ENCODE results near the gene DEFB123.

Gene DEFB123

DNA sequence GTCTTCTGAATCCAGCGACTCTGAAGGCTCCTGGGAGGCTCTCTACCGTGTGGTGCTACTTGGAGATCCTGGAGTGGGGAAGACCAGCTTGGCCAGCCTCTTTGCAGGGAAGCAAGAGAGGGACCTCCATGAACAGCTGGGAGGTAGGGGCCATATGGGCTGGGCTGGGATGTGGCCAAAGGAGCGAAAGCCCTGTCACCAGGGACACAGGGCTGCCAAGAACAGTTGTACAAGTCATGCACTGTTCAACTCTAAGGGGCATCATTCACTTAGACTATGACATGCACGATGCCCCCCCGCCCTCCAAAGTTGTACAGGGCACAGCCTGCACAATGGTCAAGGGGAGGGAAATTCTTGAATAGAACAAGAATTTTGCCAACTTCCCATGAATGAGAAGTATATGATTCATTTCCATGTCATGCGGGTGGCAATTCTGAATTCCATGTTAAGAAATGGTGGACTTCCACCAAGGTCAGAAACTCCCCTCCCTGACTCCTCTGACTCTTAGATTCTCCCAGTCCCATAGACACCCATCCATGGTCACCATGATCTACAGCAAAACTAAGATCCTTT lies 36.3 kb downstream of the DEFB123 start:
- TF ChIP-seq, protein P1, sequence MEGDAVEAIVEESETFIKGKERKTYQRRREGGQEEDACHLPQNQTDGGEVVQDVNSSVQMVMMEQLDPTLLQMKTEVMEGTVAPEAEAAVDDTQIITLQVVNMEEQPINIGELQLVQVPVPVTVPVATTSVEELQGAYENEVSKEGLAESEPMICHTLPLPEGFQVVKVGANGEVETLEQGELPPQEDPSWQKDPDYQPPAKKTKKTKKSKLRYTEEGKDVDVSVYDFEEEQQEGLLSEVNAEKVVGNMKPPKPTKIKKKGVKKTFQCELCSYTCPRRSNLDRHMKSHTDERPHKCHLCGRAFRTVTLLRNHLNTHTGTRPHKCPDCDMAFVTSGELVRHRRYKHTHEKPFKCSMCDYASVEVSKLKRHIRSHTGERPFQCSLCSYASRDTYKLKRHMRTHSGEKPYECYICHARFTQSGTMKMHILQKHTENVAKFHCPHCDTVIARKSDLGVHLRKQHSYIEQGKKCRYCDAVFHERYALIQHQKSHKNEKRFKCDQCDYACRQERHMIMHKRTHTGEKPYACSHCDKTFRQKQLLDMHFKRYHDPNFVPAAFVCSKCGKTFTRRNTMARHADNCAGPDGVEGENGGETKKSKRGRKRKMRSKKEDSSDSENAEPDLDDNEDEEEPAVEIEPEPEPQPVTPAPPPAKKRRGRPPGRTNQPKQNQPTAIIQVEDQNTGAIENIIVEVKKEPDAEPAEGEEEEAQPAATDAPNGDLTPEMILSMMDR (IDR thresholded peaks at IDR 0.05): no peak

DNA sequence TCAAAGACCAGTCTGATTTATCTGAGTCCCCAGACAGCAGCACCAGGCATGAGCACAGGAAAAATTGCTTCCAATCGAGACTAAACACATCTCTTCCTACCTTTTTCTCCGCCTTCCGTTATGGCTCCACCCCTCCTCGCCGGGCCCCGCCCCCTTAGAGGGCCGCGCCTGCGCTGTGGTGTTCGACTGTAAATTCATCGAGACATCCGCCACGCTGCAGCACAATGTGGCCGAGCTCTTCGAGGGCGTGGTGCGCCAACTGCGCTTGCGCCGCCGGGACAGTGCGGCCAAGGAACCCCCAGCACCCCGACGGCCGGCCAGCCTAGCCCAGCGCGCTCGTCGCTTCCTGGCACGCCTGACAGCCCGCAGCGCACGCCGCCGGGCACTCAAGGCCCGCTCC lies 43.6 kb downstream of the DEFB123 start:
- TF ChIP-seq, protein P1 (IDR thresholded peaks at IDR 0.05): no peak

DNA sequence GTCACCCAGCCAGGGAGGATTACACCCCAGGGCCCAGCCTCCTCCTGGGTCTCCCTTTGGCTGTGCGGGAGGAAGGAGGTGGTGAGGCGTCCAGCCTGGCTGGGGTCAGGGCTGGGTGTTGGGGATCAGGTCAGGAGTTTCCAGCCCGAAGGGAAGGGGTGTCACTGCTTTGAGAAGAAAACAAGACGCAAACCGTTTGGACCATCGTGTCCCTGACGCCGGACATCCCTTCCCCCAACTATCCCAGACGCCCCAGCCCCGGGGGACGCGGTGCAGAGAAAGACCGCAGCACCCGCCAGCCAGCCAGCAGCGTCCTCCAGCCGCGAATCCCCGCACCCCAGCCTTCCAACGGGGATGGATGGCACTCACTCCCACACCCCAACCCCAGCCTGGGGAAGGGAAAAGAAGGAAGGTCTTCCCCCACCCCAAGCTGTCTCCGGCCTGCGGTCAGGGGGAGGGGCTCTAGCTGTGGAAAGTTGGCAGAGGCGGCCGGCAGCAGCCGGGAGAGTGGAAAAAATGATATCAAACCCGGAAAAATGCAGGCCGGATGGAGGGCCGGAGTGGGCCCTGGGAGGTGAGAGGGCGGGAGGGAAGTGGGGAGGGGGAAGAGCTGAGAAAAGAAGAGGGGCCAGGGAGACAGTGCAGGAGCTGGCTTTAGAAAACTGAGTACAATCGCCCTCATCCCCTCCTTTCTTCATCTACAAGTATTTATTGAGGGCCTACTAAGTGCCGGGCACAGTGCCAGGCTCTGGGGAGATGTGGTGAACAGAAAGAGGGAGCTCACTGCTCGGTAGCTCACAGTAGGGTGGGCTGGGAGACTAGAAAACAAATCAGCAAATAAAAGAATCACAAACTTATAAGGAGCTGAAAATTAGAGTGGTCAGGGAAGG lies 45.3 kb downstream of the DEFB123 start:
- TF ChIP-seq, protein P1 (IDR thresholded peaks at IDR 0.05): no peak

DNA sequence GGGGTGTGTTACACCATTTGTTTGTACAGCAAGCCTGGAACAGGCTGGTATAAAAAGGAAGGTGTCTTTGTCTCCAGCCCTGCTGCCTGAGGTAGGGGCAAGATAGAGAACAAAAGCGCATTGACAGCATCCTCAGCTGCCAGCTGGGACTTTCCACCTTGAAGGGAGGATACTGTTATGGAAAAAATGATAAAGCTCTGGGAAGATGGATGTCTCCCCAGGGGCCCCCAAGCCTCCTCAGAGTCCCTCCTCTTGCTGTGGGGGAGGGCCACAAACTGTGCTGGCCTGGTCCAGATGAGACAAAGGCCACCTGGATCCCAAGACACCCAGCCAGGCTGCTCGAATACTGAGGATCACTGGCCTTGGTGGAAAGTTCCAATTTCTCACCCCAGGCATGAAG lies 47.7 kb downstream of the DEFB123 start:
- TF ChIP-seq, protein P1 (IDR thresholded peaks at IDR 0.05): no peak

DNA sequence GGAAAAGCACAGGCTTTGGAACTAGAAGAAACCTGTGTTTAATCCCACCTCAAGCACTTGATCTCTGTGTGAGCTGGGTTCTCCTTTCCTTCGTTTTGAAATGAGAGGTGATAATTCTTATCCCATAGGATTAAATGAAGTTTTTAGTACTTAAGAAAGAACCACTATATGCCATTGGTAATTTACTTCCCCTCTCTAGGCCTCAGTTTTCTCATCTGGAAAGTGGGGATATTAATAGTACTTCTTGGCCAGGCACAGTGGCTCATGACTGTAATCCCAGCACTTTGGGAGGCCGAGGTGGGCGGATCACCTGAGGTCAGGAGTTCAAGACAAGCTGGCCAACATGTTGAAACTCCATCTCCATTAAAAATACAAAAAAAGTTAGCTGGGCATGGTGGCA lies 48.7 kb downstream of the DEFB123 start:
- TF ChIP-seq, protein P1 (IDR thresholded peaks at IDR 0.05): no peak

DNA sequence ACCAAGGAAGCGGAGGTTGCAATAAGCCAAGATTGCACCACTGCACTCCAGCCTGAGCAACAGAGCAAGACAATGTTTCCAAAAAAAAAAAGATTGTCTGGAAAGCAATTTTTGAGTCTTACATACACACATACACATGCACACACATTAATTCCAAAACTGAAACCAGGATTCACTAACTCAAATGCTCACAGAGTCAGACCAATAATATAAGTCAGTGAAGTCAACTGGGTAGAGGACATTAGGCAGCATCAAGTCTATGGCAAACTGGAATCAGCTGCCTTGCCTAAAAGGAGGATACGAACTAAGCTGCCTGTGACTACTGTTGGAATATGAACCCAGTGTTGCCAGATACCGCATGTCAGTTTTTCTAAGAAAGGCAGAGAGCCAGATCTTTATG lies 50.3 kb downstream of the DEFB123 start:
- TF ChIP-seq, protein P1 (IDR thresholded peaks at IDR 0.05): no peak

DNA sequence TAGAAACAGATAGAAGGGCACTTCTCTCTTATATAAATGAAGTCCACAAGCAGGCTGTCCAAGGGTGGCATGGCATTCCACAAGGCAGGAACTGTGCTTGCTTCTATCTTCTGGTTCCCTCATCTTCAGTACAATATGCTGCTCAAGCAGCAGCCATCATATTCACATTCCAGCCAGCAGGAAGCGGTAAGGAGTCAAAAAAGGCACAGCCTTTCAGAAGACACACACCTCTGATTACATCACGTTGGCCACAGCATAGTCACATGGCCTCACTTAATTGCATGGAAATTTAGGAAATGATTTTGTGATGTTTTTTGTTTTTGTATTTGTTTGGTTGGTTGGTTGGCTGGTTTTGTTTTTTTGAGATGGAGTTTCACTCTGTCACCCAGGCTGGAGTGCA lies 53.7 kb downstream of the DEFB123 start:
- TF ChIP-seq, protein P1 (IDR thresholded peaks at IDR 0.05): peak; percentile 44

Measured in LNCAP (cell line).